GM19324 (cell line): Measurements from ENCODE around the gene ZNF81.
"Not testable (repeated sequence)": the region's sequence is repeated elsewhere in the genome, so short reads cannot be mapped to it uniquely, and the experiment has no call there.

Experiments
- ATAC-seq: cut with Tn5 transposase; IDR thresholded peaks from one replicate; pipeline ENCODE4 v1.9.1; 2021; ENCODE audit warnings: mild to moderate bottlenecking, moderate library complexity; ENCODE audit not compliant: unreplicated experiment, low FRiP score

ZNF81 gene

DNA sequence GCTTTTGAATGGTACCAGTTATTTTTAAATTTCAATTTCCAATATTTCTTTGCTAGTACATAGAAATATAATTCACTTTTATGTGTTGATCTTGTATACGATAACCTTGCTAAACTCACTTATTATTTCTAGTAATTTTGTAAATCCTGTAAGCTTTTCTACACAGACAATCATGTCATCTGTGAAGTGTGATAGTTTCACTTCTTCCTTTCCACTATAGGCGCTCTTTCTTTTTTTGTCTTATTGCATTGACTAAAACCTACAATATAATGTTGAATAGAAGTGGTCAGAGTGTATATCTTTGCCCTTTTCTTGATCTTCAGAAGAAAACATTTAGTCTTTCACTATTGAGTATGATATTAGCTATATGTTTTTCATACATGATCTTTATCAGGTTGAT is 90.5 kb downstream of the ZNF81 start:
- ATAC-seq = no peak

DNA sequence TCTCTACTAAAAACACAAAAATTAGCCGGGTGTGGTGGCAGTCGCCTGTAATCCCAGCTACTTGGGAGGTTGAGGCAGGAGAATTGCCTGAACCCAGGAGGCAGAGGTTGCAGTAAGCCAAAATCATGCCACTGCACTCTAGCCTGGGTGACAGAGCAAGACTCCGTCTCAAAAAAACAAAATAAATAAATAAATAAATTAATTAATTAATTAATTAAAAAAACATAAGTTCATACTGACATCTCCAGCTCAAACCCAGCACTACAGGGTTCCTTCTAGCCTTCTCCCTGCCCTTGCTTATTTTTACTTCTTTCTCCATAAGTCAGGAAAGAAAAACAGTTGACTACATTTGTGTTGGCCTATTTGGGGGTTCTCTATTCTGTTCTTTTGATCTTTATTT is 95.3 kb downstream of the ZNF81 start:
- ATAC-seq = not testable (repeated sequence)

DNA sequence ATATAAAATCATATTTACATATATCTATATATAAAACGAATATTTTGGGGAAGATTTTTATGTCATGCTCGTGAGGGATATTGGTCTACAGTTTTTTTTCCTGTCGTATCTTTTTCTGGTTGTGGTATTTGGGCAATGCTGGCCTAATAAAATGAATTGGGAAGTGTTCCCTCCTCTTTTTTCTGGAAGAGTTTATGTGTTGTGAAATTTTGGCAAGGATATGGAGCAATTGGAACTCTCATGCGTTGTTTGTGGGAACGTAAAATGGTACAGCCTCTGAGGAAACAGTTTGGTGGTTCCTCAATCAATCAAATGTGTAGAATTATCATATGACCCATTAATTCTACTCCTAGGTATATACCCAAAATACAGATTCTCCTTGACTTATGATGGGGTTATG is 97.2 kb downstream of the ZNF81 start:
- ATAC-seq = no peak

DNA sequence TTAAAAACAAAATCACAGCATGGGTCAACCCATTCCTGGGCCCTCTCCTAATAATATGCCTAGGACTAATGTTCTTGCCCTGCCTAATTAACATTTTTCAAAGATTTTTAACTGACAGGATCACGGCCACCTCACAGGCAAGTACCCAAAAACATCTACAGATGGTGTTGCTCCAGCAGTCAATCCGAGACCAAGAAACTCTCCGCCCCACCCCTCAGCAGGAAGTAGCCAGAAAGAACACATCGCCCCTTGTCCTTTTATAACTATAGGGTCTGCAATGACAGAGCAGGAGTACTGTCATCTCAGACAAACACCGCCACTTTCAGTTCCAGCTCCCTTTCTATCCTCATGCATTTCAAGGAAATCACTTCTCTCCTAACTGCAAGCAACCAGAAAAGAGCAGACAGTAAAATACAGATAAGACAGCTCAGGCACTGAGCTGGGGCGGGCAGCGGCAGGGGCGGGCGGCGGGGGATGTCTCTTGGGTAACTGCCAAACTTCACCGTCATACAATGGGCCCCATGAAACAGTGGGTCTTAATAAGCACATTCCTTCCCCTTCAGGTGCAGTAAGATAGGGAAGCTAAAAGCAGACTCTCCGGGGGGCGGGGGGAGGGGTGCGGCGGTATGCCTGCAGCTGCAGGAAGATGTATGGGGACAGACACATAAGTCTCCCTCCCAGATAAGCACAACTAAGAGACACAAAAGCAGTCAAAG is 99.7 kb downstream of the ZNF81 start:
- no peak for ATAC-seq

DNA sequence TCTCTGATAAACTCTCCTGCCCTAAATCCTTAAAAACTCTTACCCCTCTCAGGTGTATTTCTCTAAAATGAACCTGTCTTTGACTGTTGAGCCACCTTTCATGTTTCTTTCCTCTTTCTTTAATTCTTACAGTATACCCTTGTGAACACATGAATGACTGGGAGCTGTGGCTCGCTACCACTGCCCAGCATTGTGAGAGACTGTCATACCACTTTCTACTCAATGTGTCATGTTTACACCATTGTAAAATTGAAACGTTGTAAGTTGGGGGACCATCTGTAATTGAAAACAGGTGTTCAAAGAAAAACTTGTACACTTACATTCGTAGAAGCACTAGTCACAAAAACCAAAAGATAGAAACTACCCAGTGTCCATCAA is 100.2 kb downstream of the ZNF81 start:
- no peak for ATAC-seq

DNA sequence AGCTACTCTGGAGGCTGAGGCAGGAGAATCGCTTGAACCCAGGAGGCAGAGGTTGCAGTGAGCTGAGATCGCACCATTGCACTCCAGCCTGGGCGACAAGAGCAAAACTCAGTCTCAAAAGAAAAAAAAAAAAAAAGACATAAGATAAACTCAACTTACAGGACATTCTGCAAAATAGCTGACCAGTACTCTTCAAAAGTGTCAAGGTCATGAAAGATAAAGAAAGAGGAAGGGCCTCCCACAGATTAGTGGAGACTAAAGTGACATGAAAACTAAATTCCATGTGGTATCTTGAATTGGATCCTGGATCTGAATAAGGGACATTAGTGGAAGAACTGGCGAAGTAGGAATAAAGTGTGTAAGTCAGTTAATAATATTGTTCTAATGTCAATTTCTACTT is 103.7 kb downstream of the ZNF81 start:
- ATAC-seq = no peak

DNA sequence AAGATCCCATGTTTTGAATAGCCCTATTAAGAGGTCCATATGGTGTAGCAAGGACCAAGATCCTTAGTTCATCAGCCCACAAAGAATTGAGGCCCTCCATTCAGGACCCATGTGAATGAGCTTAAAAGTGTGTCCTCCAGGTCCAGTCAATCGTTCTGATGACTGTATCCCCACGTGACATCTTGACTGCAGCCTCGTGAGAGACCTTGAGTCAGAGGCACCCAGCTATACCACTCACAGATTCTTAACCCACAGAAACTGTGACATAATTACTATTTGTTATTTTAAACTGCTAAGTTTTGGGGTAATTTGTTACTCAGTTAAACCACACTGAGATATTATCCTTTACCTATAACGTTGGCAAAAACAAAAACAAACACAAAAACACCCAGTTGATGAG is 104.7 kb downstream of the ZNF81 start:
- ATAC-seq = no peak

DNA sequence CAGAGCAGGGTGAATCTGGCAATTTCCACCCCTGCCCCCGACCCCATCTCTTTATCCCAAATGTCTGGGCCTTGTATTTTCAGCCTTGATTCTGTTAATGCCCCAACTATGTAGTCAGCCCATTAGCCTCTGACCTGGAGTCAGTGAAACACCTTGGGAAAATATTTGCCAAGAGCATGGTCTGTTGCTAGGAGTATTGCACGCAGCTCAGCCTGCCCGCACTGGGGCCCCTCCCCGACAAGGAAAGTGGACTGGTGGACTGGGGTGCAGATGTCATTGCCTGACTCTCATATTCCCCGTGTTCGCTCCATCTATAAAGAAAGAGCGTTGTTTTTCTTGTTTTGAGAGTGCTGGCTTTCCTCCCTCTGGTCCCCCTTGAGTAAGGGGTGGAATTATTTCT is 118.6 kb downstream of the ZNF81 start:
- not testable (repeated sequence) for ATAC-seq

DNA sequence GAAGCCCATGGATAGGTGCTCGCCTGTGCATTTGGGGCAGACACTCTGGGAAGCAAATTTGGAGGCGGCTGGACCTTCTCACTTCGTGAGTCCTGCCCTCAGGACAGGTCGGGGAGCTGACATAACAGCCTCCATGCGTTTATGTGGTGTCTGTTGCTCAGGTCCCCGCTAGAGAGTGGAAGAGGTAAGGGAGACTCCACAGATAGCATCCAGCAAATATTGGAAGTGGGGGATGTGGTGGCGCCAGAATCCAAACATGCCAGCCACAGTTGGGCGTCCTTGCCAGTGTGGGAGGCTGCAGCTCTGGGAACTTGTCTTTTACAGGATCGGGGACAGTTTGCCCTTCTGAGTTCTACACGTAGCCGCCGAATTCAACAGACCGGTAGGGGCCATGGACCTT is 119.3 kb downstream of the ZNF81 start:
- ATAC-seq = no peak

DNA sequence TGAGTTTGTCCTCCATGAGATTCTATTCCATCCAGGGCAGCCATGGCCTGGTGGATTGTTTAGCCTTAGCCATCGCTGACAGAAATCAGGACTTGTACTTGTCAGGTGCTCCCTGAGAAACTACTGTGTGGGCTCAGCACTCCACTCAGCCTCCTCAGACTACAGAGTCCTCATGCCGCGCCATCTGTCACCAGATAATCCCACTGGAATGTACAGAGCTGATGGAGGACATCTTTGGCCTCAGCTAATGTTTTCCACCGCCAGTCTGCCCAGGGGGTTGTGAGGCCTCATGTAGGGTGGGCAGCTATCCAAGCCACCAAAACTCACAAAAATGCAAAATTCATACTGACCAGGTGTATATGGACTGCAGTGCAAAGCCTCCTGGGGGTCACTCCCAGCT is 121.5 kb downstream of the ZNF81 start:
- ATAC-seq = not testable (repeated sequence)

DNA sequence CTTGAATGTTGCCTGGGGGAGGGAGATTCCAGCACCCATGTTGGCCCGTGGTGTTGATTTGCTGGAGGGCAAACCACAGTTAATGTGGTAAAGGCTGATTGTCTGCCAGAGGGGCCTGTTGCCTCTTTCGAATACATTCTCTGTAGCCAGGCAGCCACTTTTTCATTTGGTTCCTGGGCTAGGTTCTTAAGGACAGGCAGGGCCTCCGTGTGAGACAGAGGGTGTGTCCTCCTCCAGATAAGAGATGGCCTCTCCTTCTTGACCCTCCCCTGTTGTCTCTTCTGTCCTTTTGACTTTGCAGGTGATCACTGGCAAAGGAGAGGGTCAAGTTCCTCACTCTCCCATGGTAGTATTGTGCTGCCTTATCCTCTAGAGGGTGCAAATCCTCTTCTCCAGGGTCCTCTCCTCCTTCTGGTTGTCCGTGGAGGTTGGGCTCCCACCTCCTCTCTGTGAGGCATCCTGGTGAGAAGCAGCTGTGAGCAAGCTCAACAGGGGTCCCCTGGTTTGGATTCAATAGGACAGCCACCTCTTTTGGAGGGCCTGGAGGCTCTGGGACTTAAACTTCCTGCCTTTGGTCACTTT is 122.2 kb downstream of the ZNF81 start:
- no peak for ATAC-seq

DNA sequence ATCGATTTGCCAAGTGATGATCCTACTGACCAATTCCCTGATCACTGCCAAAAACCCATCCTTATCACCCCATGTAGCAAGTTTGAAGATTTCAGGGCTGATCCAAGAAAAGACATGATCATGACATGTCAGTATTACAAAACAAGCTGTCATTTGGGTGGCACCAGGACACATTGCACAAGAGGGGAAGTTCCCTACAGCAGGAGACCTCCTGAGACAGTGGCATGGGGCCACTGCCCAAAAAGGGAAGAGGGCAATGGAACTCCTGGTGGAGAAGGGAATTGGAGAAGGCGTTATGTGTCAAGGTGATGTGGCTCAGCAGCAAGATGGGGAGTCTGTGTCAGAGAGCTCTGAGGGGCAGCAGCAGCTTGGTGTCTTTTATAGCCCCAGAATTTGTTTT is 123.7 kb downstream of the ZNF81 start:
- ATAC-seq = no peak

DNA sequence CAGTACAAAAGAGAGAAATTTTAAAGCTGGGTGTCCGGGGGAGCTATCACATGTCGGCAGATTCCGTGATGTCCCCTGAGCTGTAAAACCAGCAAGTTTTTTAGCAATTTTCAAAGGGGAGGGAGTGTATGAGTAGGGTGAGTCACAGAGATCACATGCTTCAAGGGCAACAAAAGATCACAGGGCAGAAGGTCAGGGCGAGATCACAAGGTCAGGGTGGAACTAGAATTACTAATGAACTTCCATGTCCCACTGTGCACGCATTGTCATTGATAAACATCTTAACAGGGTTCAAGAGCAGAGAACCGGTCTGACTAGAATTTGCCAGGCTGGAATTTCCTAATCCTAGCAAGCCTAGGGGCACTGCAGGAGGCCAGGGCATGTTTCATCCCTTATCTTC is 125.1 kb downstream of the ZNF81 start:
- ATAC-seq = not testable (repeated sequence)

DNA sequence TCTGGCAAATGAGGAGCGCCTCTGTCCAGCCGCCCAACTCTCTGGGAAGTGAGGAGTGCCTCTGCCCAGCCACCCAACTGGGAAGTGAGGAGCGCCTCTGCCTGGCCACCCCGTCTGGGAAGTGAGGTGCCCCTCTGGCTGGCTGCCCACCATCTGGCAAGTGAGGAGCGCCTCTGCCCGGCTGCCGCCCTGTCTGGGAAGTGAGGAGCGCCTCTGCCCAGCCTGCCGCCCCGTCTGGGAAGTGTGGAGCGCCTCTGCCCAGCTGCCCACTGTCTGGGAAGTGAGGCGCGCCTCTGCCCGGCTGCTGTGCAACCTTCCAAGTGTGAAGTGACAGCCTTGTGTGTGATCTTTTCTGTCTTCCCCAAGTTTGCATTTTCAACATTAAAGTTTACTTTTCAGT is 128.8 kb downstream of the ZNF81 start:
- not testable (repeated sequence) for ATAC-seq
